ENCODE measurements around the gene THRA.
A peak's percentile ranks its signal among the peaks of the same experiment; 100 is the strongest.

The THRA gene

DNA sequence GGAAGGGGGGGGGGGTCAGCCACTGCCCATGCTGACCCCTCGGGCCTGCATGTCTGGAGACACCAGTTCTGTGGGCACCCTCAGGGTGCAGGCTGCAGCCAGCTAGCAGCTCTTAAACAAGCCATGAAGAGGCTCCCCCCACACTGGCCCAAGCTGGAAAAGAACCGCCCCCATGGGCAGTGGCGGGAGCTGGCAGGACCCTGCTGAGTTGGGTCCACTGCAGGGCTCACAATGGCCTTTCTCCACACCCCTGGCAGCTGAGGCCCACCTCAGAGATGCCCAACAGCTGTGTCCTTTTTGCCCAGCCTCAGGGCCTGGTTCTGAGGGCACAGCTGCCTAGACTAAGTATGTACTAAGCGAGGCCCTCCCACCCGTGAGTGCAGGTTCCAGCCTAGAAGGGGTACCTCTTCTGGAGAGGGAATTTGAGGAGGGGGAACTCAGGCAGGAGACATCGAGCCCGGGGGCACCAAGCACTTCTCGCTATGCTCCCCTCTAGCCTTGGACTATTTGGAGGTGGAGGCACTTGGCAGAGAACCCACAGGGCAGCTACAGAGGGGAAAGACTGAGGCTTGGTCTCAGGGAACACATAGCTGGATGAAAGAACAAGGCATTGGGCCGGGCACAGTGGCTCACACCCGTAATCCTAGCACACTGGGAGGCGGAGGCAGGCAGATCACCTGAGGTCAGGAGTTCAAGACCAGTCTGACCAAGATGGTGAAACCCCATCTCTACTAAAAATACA is 3.2 kb downstream of the THRA start:
- Histone ChIP-seq H3K36me3 (replicated peaks) (no peaks in the 10 kb centered on the region), H3K27me3 (replicated peaks) (no peaks in the 10 kb centered on the region), H3K27ac (no peak overlapping the region), H3K4me3 (ENCODE audit: low read depth, low read length) (no peak overlapping the region)
- in situ Hi-C loops (cut with HindIII; ENCODE audit: low pct_ligation_motif_present, low sequenced_read_pairs): no loop called here
- TF ChIP-seq, protein P1, sequence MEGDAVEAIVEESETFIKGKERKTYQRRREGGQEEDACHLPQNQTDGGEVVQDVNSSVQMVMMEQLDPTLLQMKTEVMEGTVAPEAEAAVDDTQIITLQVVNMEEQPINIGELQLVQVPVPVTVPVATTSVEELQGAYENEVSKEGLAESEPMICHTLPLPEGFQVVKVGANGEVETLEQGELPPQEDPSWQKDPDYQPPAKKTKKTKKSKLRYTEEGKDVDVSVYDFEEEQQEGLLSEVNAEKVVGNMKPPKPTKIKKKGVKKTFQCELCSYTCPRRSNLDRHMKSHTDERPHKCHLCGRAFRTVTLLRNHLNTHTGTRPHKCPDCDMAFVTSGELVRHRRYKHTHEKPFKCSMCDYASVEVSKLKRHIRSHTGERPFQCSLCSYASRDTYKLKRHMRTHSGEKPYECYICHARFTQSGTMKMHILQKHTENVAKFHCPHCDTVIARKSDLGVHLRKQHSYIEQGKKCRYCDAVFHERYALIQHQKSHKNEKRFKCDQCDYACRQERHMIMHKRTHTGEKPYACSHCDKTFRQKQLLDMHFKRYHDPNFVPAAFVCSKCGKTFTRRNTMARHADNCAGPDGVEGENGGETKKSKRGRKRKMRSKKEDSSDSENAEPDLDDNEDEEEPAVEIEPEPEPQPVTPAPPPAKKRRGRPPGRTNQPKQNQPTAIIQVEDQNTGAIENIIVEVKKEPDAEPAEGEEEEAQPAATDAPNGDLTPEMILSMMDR (IDR thresholded peaks at IDR 0.05; ENCODE audit: low read depth, low read length, missing control alignments): no peak
- DNase-seq: no peak

DNA sequence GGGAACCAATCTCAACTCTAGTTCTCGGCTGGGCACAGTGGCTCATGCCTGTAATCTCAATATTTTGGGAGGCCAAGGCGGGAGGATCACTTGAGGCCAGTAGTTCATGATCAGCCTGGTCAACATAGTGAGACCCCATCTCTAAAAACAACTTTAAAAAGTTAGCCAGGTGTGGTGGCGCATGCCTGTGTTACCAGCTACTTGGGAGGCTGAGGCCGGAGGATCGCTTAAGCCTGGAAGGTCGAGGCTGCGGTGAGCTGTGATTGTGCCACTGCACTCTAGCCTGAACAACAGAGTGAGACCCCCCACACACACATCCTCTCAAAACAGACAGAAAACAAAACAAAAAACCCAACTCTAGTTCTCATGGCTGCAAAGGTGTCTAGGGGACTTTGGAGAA is 4.9 kb downstream of the THRA start:
- no peaks in the 10 kb centered on the region for H3K27me3 ChIP-seq (replicated peaks)
- H3K27ac ChIP-seq: no peak overlapping the region
- H3K36me3 ChIP-seq (replicated peaks): no peaks in the 10 kb centered on the region
- DNase-seq: no peak
- in situ Hi-C loops (cut with HindIII; ENCODE audit: low pct_ligation_motif_present, low sequenced_read_pairs): no loop called here
- no peak overlapping the region for H3K4me3 ChIP-seq (ENCODE audit: low read depth, low read length)
- TF ChIP-seq, protein P1 (IDR thresholded peaks at IDR 0.05; ENCODE audit: low read depth, low read length, missing control alignments): no peak

GRCh38 chr17:40068129-40068581 is 5.4 kb downstream of the THRA start:
- Histone ChIP-seq H3K27ac (no peak overlapping the region), H3K36me3 (replicated peaks) (no peaks in the 10 kb centered on the region), H3K27me3 (replicated peaks) (no peaks in the 10 kb centered on the region), H3K4me3 (ENCODE audit: low read depth, low read length) (no peak overlapping the region)
- TF ChIP-seq, protein P1 (IDR thresholded peaks at IDR 0.05; ENCODE audit: low read depth, low read length, missing control alignments): no peak
- DNase-seq: no peak
- in situ Hi-C loops (cut with HindIII; ENCODE audit: low pct_ligation_motif_present, low sequenced_read_pairs): no loop called here

DNA sequence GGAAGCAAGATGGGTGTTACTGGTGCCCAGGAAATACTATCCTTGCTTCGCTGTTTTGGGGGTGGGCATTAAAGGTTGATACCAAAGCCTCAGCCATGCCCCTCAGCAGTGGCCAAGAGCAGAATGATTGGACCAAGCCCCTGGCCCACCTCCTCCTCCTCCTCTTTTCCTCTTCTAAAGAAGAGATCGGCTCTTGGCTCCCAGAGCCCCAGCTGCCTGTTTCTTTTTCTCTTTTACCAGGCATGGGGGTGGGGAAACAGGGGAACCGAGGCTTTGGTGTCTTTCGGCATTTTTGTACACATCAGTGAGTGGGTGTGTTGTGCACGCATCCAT is 5.8 kb downstream of the THRA start:
- H3K27me3 ChIP-seq (replicated peaks): no peaks in the 10 kb centered on the region
- H3K4me3 ChIP-seq (ENCODE audit: low read depth, low read length): peak overlapping the region; percentile 48
- DNase-seq: no peak
- in situ Hi-C loops (cut with HindIII; ENCODE audit: low pct_ligation_motif_present, low sequenced_read_pairs): no loop called here
- no peak overlapping the region for H3K27ac ChIP-seq
- H3K36me3 ChIP-seq (replicated peaks): no peaks in the 10 kb centered on the region
- TF ChIP-seq, protein P1 (IDR thresholded peaks at IDR 0.05; ENCODE audit: low read depth, low read length, missing control alignments): no peak

DNA sequence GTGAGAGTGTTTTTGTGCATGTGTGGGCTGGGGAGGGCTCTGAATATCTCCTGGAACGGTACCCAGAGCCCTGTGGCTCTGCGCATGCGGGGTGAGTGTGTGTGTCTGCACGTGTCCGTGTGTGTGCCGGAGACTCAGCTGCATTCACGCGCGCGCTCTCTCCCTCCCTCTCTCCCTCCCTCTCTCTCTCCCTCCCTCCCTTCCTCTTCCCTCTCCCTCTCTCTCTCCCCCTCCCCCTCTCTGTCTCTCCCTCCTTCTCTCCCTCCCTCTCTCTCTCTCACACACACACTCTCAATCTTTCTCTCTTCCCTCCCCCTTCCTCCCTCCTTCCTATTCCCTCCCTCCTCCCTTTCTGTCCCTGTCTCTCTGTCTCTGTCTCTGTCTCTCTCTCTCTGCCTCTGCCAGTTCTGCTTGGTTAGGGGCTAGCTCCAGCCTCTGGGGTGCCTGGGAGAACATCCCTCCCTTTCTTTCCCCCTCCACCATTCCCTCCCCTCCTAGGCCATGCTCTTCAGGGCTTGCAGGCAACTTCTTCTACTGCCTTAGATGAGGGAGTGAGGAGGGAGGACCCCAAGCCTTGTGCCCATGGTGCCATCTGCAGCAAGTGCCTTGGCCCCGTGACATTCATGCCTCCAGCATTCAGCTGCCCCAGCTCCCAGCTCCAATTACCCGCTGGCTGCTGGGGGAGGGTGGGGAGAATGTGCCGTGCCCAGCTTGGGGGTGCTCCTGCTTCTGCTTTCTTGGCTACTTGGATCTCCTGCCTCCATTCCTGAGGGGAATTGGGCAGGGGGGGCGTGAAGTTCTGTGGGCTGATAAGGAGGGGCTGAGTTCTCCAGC is 6.4 kb downstream of the THRA start:
- H3K36me3 ChIP-seq (replicated peaks): no peaks in the 10 kb centered on the region
- in situ Hi-C loops (cut with HindIII; ENCODE audit: low pct_ligation_motif_present, low sequenced_read_pairs): no loop called here
- no peaks in the 10 kb centered on the region for H3K27me3 ChIP-seq (replicated peaks)
- H3K4me3 ChIP-seq (ENCODE audit: low read depth, low read length): peak overlapping the region; percentile 48
- H3K27ac ChIP-seq: no peak overlapping the region
- peak; percentile 60 for DNase-seq
- TF ChIP-seq, protein P1 (IDR thresholded peaks at IDR 0.05; ENCODE audit: low read depth, low read length, missing control alignments): no peak
